IgD-negative memory B cell (primary cell): Measurements from ENCODE around the gene MRPL21. TPM values are rescaled to one million over a fixed set of nuclear protein-coding genes. Genes with fewer than 3 reads are reported as not detected.

Experiments
- H3K27ac Mint-ChIP-seq, 3 donors: one replicate each; pipeline ENCODE4 v1.8.0; 2020 to 2022; ENCODE audit warnings: mild to moderate bottlenecking in 3 of 3, mixed read lengths in 3 of 3, moderate library complexity in 1 of 3
- H3K27me3 Mint-ChIP-seq: one replicate; pipeline ENCODE4 v1.8.0; 2021; ENCODE audit warnings: mixed read lengths
- H3K36me3 Mint-ChIP-seq: one replicate; pipeline ENCODE4 v1.8.0; 2020; ENCODE audit warnings: mild to moderate bottlenecking, mixed read lengths
- H3K4me1 Mint-ChIP-seq, 3 donors: one replicate each; pipeline ENCODE4 v1.8.0; 2020 to 2022; ENCODE audit warnings: mixed read lengths in 3 of 3, mild to moderate bottlenecking in 1 of 3
- H3K4me3 Mint-ChIP-seq, 4 donors: one replicate each; pipeline ENCODE4 v1.8.0; 2020 to 2022; ENCODE audit warnings: mild to moderate bottlenecking in 4 of 4, mixed read lengths in 4 of 4, moderate library complexity in 3 of 4
- H3K9me3 Mint-ChIP-seq, 3 donors: one replicate each; pipeline ENCODE4 v1.8.0; 2020 to 2021; ENCODE audit warnings: mixed read lengths in 3 of 3, mild to moderate bottlenecking in 1 of 3
- polyA plus RNA-seq: library from polyadenylated mRNA; unstranded; fragments of 300-500 nt; fragmentation: Illumina TruSeq; gene quantifications from one replicate; pipeline ENCODE4 v1.2.3, GENCODE V29; 2021

MRPL21 gene
- polyA plus RNA-seq, 1 donor from 2014 or later: 108 TPM

DNA sequence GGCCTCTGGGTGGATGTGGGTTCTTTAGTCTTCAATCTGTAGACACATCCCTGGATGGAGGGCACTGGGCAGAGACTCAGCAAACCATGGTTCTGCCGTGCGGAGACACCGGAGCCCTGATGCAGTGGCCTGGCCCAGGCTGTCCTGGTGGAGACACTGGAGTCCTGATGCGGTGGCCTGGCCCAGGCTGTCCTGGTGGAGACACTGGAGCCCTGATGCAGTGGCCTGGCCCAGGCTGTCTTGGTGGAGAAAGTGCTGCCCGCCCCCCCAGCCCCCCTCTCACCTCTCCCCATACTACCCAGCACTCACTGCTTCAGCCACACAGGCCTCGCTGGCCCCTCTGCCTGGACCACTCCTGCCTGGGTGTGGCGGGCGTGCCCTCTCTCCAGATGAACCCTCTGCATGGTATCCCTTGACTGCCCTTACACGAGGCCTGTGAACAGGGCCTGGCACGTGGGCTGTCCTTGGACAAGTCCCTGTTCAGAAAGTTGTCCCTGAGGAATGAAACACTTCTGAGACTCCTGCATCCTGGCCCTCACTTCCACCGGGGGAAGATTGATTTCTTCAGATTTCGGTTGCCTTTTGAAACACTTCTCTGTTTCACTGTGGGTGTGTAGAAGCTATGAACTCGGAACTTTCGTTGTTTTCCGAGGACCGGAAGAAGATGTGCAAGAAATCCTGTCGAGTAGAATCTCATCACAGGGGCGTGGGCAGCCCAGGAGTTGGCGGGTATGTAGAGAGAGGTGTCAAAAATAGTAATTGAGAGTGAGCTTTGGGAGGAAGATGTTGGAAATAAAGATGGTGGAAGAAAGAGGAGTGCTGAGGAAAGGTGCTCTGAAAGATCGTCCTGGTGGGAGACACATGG, 26.3 kb upstream of the MRPL21 start:
- Mint-ChIP-seq H3K4me3 (no peak overlapping the region), H3K36me3 (peaks cover 25% of the 10 kb centered on the region), H3K27me3 (no peaks in the 10 kb centered on the region), H3K27ac (no peak overlapping the region), H3K9me3 (peaks cover 5 to 9% (median 8%) of the 10 kb centered on the region in 3 donors), H3K4me1 (peaks cover 6 to 10% (median 7%) of the 10 kb centered on the region in 3 donors)

DNA sequence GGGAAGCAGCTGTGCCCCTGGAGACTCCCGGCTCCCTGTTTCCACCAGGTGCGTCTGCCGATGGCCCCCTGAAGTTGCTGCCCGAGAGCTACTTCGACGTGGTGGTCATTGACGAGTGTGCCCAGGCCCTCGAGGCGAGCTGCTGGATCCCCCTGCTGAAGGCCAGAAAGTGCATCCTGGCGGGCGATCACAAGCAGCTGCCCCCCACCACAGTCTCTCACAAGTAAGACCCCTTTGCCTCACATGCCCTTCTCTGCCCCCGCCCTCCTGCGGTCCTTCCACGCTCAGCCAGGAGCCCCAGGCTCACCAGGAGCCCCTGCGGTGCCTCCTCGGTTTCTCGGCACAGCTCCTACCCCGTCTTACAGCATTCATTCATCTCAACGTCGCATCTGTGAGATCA, 25.5 kb upstream of the MRPL21 start:
- peaks cover 6 to 10% (median 7%) of the 10 kb centered on the region in 3 donors for H3K4me1 Mint-ChIP-seq
- H3K4me3 Mint-ChIP-seq: no peak overlapping the region
- peaks cover 5 to 13% (median 13%) of the 10 kb centered on the region in 3 donors for H3K9me3 Mint-ChIP-seq
- no peaks in the 10 kb centered on the region for H3K27me3 Mint-ChIP-seq
- peaks cover 30% of the 10 kb centered on the region for H3K36me3 Mint-ChIP-seq
- peak overlapping the region in 1 of 3 donors; percentile 63 for H3K27ac Mint-ChIP-seq

DNA sequence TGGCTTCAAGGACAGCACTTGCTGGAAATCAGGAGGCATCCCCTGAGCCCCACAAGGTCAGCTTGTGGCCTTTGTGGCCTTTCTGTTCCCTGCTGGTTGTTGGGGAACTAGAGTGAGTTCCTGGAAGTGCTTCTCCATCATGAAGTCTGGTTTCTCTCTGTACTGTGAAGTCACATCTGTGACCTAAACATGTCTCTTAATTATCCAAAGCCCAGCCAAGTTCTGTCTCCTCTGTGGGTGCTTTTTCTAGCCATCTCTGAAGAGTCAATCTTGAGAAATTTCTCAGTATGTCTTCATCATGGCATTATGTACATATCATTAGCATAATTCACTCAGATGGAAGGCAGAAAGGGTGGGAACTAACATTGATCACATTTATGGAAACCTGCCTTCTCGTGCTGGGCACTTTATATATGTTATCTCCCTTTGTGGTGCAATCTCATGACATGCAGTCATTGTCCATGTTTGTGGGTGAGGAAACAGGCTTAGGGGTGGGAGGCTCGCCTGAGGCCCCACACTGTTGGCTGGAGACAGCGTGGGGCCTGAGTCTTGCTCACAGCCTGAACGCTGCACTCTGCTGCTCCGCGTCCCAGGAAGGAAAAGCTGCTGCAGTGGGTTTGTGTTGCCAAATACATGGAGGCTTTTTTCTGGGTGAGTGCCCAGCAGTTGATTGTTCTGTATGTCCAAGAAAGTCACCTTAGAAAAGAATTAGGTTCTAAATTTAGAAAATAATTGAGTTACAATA, 24.7 kb upstream of the MRPL21 start:
- Mint-ChIP-seq H3K27me3 (no peaks in the 10 kb centered on the region), H3K36me3 (peaks cover 38% of the 10 kb centered on the region)

DNA sequence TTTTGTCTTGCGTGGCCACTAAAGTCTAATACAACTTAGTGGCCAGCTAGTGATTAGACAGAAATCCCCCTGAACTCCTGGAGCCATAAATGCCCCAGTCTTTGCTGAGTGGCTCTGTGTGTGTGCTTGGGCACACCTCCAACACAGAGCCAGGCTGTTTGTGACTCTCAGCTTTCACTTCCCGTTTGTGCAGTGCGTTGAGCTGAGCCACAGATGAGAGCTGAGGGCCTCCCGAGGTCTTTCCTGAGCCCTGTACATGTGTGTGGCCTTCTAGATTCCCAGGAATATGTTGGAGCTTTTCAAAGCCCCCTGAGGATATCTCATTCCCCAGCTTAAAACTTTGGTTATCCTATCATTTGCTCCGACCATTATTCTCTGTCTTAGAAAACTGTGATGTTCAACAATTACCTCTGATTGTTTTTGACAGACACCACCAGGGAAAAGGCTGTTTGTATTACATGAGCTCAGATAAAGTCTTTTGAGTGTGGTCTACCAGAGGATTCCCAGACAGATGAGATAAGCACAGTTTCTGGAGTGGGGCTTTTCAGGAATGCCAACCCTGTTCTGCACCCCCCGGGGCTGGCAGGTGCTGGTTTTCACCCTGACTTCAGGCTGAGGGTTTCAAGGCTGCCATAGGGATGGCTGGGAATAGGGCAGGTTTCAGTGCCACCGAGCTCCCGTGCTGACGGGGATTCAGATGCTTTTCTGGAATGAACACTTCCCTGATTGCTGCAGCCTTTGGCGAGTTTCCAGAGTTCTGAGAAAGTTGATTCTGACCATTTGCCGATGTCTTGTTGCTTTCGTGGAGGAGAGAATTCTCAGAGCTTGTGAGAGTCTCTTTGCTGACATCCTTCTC, 23.9 kb upstream of the MRPL21 start:
- H3K4me3 Mint-ChIP-seq: no peak overlapping the region
- H3K27ac Mint-ChIP-seq: peak overlapping the region in 2 of 3 donors; percentile 10 to 53
- H3K9me3 Mint-ChIP-seq: peaks cover 5 to 14% (median 13%) of the 10 kb centered on the region in 3 donors
- no peaks in the 10 kb centered on the region for H3K27me3 Mint-ChIP-seq
- H3K4me1 Mint-ChIP-seq: peaks cover 6 to 10% (median 7%) of the 10 kb centered on the region in 3 donors
- peaks cover 44% of the 10 kb centered on the region for H3K36me3 Mint-ChIP-seq

More for the DNA sequence above, 24.7 kb upstream of the MRPL21 start:
- Mint-ChIP-seq H3K4me1 (peaks cover 6 to 10% (median 7%) of the 10 kb centered on the region in 3 donors), H3K4me3 (no peak overlapping the region), H3K9me3 (peaks cover 5 to 14% (median 13%) of the 10 kb centered on the region in 3 donors), H3K27ac (peak overlapping the region in 1 of 3 donors; percentile 10)

DNA sequence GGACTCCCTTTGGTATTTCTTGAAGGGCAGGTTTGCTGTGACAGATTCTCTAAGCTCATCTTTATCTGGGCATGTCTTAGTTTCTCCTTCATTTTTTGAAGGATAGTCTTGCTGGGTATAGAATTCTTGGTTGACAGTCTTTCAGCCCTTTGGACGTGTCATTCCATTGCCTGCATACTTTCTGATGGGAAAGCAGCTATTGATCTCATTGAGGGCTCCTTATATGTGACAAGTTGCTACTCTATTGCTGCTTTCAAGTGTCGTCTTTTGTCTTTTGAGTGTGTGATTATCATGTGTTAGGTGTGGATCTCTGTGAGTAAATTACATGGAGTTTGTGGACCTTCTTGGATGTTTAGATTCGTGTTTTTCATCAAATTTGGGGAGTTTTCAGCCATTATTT, 22.0 kb upstream of the MRPL21 start:
- Mint-ChIP-seq H3K9me3 (peaks cover 5 to 14% (median 13%) of the 10 kb centered on the region in 3 donors), H3K27ac (no peak overlapping the region), H3K4me1 (peaks cover 6 to 10% (median 7%) of the 10 kb centered on the region in 3 donors), H3K27me3 (no peaks in the 10 kb centered on the region), H3K36me3 (peaks cover 44% of the 10 kb centered on the region), H3K4me3 (no peak overlapping the region)

DNA sequence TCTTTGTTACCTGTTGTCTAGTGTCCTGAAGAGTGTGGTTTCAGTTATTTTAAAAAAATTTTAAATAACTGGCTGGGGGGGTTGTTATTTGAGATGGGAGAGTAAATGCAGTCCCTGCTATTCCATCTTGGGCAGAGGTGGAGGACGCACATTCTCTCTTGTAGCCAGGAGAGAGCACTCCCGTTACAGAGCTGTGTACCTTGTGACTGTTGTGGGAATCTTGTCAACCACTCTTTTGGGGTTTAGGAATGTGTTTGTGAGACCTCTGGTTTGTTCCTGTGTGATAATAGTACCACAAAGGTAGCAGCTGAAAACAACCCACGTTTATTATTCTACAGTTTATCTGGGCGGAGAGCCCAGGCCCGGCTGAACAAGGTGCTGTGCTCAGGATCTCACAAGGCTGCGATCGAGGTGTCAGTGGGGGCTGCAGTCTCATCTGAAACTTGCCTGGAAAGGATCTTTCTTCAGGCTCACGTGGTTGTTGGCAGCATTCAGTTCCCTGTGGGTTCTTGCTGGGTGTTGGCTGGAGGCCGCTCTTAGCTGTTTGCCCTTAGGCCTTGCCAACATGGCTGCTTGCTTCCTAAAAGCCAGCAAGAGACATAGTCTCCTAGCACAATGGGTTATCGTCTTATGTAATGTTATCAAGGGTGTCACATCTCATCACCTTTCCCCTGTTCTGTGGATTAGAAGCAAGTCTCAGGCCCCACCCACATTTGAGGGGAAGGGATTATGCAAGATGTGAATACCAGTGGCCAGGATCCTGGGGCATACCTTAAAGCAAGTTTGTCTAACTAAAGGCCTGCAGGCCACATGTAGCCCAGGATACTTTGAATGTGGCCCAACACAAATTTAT, 20.7 kb upstream of the MRPL21 start:
- peaks cover 6 to 10% (median 7%) of the 10 kb centered on the region in 3 donors for H3K4me1 Mint-ChIP-seq
- no peaks in the 10 kb centered on the region for H3K27me3 Mint-ChIP-seq
- H3K9me3 Mint-ChIP-seq: peaks cover 5 to 14% (median 13%) of the 10 kb centered on the region in 3 donors
- no peak overlapping the region for H3K4me3 Mint-ChIP-seq
- H3K36me3 Mint-ChIP-seq: peaks cover 35% of the 10 kb centered on the region
- H3K27ac Mint-ChIP-seq: no peak overlapping the region

DNA sequence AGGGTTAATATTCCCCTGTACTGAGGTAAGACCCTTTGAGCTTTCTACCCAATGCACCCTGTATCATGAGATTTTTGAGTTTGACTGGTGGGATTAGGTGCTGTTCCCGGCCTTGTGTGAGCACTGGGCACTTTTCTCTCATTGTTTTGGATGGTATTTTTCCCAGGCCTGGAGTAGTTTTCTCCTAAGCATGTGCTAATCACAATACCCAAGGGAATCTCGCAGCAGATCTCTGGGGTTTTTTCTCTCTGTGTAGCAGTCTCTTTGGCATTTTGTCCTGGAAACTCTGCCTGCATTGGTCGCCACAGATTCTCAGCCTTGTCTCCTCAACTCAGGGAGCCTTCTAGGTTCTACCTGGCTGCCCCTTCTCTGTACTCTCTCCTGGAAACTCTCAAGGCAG, 20.0 kb upstream of the MRPL21 start:
- peaks cover 6 to 10% (median 7%) of the 10 kb centered on the region in 3 donors for H3K4me1 Mint-ChIP-seq
- H3K9me3 Mint-ChIP-seq: peaks cover 5 to 14% (median 13%) of the 10 kb centered on the region in 3 donors
- H3K27me3 Mint-ChIP-seq: no peaks in the 10 kb centered on the region
- H3K27ac Mint-ChIP-seq: no peak overlapping the region
- no peak overlapping the region for H3K4me3 Mint-ChIP-seq
- H3K36me3 Mint-ChIP-seq: peaks cover 33% of the 10 kb centered on the region

DNA sequence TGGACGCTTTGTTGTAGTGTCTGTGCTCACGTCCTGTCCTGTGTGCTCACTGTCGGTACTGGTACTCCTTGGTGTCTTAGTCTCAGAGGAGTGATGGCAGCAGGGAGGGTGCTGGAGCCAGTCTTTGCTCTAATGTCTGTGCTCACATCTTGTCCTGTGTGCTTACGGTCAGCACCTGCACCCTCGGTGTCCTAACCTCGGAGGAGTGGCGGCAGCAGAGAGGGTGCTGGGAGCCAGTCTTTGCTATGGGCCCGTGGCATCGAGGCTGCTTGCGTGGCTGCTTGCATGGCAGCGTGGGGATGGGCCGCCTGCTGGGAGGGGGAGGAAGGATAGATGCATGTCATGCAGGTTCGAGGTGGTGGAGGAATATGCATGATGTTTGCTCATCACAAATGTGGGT, 12.8 kb upstream of the MRPL21 start:
- H3K9me3 Mint-ChIP-seq: no peaks in the 10 kb centered on the region
- no peaks in the 10 kb centered on the region for H3K27me3 Mint-ChIP-seq
- H3K4me1 Mint-ChIP-seq: no peaks in the 10 kb centered on the region
- peaks cover 4% of the 10 kb centered on the region for H3K36me3 Mint-ChIP-seq
- no peak overlapping the region for H3K4me3 Mint-ChIP-seq
- no peak overlapping the region for H3K27ac Mint-ChIP-seq

DNA sequence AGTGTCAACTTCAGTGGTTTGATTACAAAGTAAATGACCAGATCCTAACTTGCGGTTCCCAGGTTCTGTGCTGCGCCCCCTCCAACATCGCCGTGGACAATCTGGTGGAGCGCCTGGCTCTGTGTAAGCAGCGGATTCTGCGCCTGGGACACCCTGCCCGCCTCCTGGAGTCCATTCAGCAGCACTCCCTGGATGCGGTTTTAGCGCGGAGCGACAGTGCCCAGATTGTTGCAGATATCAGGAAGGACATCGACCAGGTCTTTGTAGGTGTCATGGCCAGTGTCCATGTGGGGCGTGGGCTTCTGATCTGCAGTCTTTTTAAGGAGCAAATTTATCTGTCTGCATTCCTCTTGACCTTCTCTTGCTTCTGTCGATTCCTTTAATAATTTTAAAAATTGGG, 11.1 kb upstream of the MRPL21 start:
- H3K4me3 Mint-ChIP-seq: no peak overlapping the region
- peaks cover 4% of the 10 kb centered on the region for H3K36me3 Mint-ChIP-seq
- no peaks in the 10 kb centered on the region for H3K27me3 Mint-ChIP-seq
- H3K27ac Mint-ChIP-seq: no peak overlapping the region
- no peaks in the 10 kb centered on the region for H3K9me3 Mint-ChIP-seq
- H3K4me1 Mint-ChIP-seq: no peaks in the 10 kb centered on the region

DNA sequence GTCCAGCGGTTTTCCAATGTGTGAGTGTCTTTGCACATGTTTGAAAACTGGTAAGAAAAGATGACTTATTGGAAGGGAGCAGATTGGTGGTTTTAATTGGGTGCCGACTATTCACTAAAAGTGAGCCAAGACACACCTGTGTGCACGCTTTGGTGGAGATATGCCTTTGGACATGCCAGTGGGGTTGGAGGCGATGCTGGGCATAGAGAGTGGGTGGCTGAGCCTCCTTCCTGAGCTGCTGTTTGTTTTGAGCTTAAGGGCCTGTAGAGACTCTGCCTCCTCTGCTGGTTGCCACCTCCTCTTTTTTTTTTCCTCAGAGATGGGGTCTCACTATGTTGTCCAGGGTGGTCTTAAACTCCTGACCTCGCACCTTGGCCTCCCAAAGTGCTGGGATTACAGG, 9.6 kb upstream of the MRPL21 start:
- no peaks in the 10 kb centered on the region for H3K9me3 Mint-ChIP-seq
- H3K27me3 Mint-ChIP-seq: no peaks in the 10 kb centered on the region
- H3K27ac Mint-ChIP-seq: no peak overlapping the region
- peaks cover 4% of the 10 kb centered on the region for H3K36me3 Mint-ChIP-seq
- H3K4me1 Mint-ChIP-seq: no peaks in the 10 kb centered on the region
- H3K4me3 Mint-ChIP-seq: no peak overlapping the region

DNA sequence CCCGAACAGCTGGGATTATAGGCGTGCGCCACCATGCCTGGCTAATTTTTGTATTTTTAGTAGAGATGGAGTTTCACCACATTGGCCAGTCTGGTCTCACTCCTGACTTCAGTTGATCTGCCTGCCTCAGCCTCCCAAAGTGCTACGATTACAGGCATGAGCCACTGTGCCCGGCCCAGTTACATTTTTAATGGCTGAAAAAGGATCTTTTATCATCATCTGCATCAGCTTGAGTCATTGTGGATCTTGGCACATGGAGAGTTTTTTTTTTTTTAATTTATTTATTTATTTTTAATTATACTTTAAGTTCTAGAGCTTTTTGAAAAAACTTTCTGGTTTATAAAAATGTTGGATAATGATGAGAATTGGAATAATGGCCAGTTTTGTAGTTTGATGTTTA, 8.6 kb upstream of the MRPL21 start:
- H3K36me3 Mint-ChIP-seq: peaks cover 5% of the 10 kb centered on the region
- no peaks in the 10 kb centered on the region for H3K27me3 Mint-ChIP-seq
- H3K4me3 Mint-ChIP-seq: peak overlapping the region in 1 of 4 donors; percentile 22
- H3K4me1 Mint-ChIP-seq: no peaks in the 10 kb centered on the region
- H3K9me3 Mint-ChIP-seq: no peaks in the 10 kb centered on the region
- H3K27ac Mint-ChIP-seq: no peak overlapping the region

DNA sequence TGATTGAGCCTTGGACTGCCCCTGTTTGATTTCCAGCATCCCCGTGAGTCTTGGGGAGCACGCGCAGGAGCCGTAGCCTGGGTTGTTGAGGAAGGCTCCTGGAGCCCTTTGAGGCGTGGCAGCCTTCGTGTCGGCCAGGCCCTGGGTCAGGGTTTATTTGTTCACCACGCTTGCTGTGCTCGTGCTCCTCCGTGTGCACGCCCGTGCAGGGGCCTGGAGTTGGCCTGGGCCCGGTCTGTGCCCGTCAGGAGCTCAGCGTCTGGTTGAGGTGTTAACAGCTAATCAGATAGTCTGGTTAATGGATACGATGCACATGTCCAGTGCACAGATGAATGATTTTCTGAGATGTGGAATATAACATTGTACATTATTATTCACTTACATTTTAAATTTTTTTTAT, 8.1 kb upstream of the MRPL21 start:
- Mint-ChIP-seq H3K9me3 (no peaks in the 10 kb centered on the region), H3K4me3 (no peak overlapping the region), H3K4me1 (no peaks in the 10 kb centered on the region), H3K36me3 (peaks cover 5% of the 10 kb centered on the region), H3K27me3 (no peaks in the 10 kb centered on the region), H3K27ac (no peak overlapping the region)

DNA sequence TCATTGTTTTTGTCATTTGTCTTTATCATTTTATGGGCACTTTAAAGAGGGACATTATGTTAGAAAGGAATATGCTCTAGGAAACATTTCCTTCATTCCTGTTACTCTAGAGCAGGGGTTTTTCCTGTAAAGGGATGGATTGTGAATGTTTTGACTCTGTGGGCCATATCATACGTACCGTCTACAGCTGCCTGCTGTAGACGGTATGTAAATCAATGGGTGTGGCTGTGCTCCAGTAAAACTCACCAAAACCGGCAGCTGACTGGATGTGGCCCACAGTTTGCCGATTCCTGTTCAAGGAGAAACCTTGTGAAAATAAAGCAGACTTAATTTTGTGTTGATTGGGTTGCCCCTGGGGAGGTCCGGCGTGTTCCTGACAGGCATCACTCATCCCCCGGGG, 7.3 kb upstream of the MRPL21 start:
- H3K9me3 Mint-ChIP-seq: no peaks in the 10 kb centered on the region
- no peak overlapping the region for H3K27ac Mint-ChIP-seq
- H3K4me3 Mint-ChIP-seq: no peak overlapping the region
- no peaks in the 10 kb centered on the region for H3K4me1 Mint-ChIP-seq
- peaks cover 5% of the 10 kb centered on the region for H3K36me3 Mint-ChIP-seq
- H3K27me3 Mint-ChIP-seq: no peaks in the 10 kb centered on the region

DNA sequence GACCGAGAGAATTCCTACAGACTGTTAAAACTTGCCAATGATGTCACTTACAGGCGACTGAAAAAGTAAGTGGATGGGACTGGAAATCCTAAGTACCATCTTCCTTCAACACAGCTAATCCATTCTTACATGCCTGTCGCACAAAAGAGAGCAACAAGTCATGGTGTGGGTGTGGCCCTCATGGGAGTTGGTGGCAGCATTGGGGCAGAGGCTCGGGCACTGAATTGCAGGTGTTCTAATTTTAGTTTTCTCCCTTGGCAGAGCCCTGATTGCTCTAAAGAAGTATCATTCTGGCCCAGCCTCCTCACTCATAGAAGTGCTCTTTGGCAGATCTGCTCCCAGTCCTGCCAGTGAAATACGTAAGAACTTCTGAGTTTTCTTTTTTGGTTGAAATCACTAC, 4.6 kb upstream of the MRPL21 start:
- H3K36me3 Mint-ChIP-seq: peaks cover 4% of the 10 kb centered on the region
- H3K4me1 Mint-ChIP-seq: peaks cover 9 to 18% (median 11%) of the 10 kb centered on the region in 3 donors
- H3K27ac Mint-ChIP-seq: no peak overlapping the region
- peak overlapping the region in 1 of 4 donors; percentile 62 for H3K4me3 Mint-ChIP-seq
- H3K9me3 Mint-ChIP-seq: no peaks in the 10 kb centered on the region
- H3K27me3 Mint-ChIP-seq: no peaks in the 10 kb centered on the region
